ENCODE measurements around the gene CLPTM1L.

CLPTM1L gene

GRCh38 chr5:1383886-1384401, 39.0 kb upstream of the CLPTM1L start:
- peaks cover 5% of the 10 kb centered on the region; the same call in 1 of the 2 replicates for H3K4me1 ChIP-seq (ENCODE audit: control insufficient read depth, insufficient read depth, low read length)
- CTCF ChIA-PET, result interaction anchor here (1.2 kb wide), 1 partner anchor 25 kb away, joined by 3 read pairs; no protein-coding TSS in a partner anchor
- TF ChIP-seq ZNF514 (tag by site-specific recombination; IDR thresholded peaks at IDR 0.05), result no peak
- POLR2A ChIA-PET, result no interaction called here
- H3K9me3 ChIP-seq (ENCODE audit: control insufficient read depth, insufficient read depth, low read depth, low read length), result no peaks in the 10 kb centered on the region
- no peaks in the 10 kb centered on the region for H3K36me3 ChIP-seq (ENCODE audit: control insufficient read depth in 2 of 2, insufficient read depth in 1 of 2, low read length in 2 of 2)
- H3K4me3 ChIP-seq (ENCODE audit: low read depth, low read length), result no peak overlapping the region
- no peak overlapping the region for H3K27ac ChIP-seq (ENCODE audit: extremely low read depth, low read depth, low read length)

GRCh38 chr5:1383344-1383743, 38.4 kb upstream of the CLPTM1L start:
- CTCF ChIA-PET, result interaction anchor here (1.2 kb wide), 1 partner anchor 25 kb away, joined by 3 read pairs; no protein-coding TSS in a partner anchor
- Histone ChIP-seq H3K4me3 (ENCODE audit: low read depth, low read length) (no peak overlapping the region), H3K4me1 (ENCODE audit: control insufficient read depth, insufficient read depth, low read length) (peaks cover 5% of the 10 kb centered on the region; the same call in 1 of the 2 replicates), H3K9me3 (ENCODE audit: control insufficient read depth, insufficient read depth, low read depth, low read length) (no peaks in the 10 kb centered on the region), H3K27ac (ENCODE audit: extremely low read depth, low read depth, low read length) (no peak overlapping the region), H3K36me3 (ENCODE audit: control insufficient read depth in 2 of 2, insufficient read depth in 1 of 2, low read length in 2 of 2) (no peaks in the 10 kb centered on the region)
- POLR2A ChIA-PET, result no interaction called here
- no peak for TF ChIP-seq ZNF513 (tag by site-specific recombination; IDR thresholded peaks at IDR 0.05)
- no peak for TF ChIP-seq ZNF133 (tag by site-specific recombination; IDR thresholded peaks at IDR 0.05)
- no peak for TF ChIP-seq ZNF529 (tag by site-specific recombination; IDR thresholded peaks at IDR 0.05; ENCODE audit: insufficient replicate concordance)
- no peak for TF ChIP-seq ZXDB (tag by site-specific recombination; IDR thresholded peaks at IDR 0.05)
- no peak for TF ChIP-seq KLF17 (tag by site-specific recombination; IDR thresholded peaks at IDR 0.05)
- TF ChIP-seq KLF7 (tag by site-specific recombination; IDR thresholded peaks at IDR 0.05; ENCODE audit: borderline replicate concordance), result no peak
- TF ChIP-seq OVOL3 (tag by site-specific recombination; IDR thresholded peaks at IDR 0.05), result no peak
- TF ChIP-seq HOXA7 (CRISPR knock-in tag; IDR thresholded peaks at IDR 0.05; ENCODE audit: borderline replicate concordance), result no peak
- no peak for TF ChIP-seq FEZF1 (tag by site-specific recombination; IDR thresholded peaks at IDR 0.05)
- TF ChIP-seq ZNF10 (tag by site-specific recombination; IDR thresholded peaks at IDR 0.05), result no peak
- TF ChIP-seq ZEB2 (tag by site-specific recombination; IDR thresholded peaks at IDR 0.05), result no peak

- POLR2A ChIA-PET, result no interaction called here
- Histone ChIP-seq H3K36me3 (ENCODE audit: control insufficient read depth in 2 of 2, insufficient read depth in 1 of 2, low read length in 2 of 2) (no peaks in the 10 kb centered on the region), H3K4me1 (ENCODE audit: control insufficient read depth, insufficient read depth, low read length) (peaks cover 5% of the 10 kb centered on the region; the same call in 1 of the 2 replicates), H3K4me3 (ENCODE audit: low read depth, low read length) (no peak overlapping the region), H3K27ac (ENCODE audit: extremely low read depth, low read depth, low read length) (no peak overlapping the region), H3K9me3 (ENCODE audit: control insufficient read depth, insufficient read depth, low read depth, low read length) (no peaks in the 10 kb centered on the region)
- CTCF ChIA-PET, result interaction anchor here (0.7 to 1.4 kb wide), 2 partner anchors 38 to 258 kb away, joined by 3 to 4 read pairs; no protein-coding TSS in a partner anchor
- TF ChIP-seq ZSCAN16 (tag by site-specific recombination; IDR thresholded peaks at IDR 0.05) (no peak), SALL2 (tag by site-specific recombination; IDR thresholded peaks at IDR 0.05; ENCODE audit: borderline replicate concordance) (no peak), ZNF426 (tag by site-specific recombination; IDR thresholded peaks at IDR 0.05) (no peak), HIC1 (tag by site-specific recombination; IDR thresholded peaks at IDR 0.05) (no peak), ZNF155 (tag by site-specific recombination; IDR thresholded peaks at IDR 0.05) (no peak), PRDM6 (tag by site-specific recombination; IDR thresholded peaks at IDR 0.05) (no peak), ZNF549 (tag by site-specific recombination; IDR thresholded peaks at IDR 0.05) (no peak), GLIS2 (tag by site-specific recombination; IDR thresholded peaks at IDR 0.05) (no peak), ZSCAN5A (tag by site-specific recombination; IDR thresholded peaks at IDR 0.05) (no peak), BCL11A (tag by site-specific recombination; IDR thresholded peaks at IDR 0.05; ENCODE audit: low read depth) (no peak), ZNF221 (tag by site-specific recombination; IDR thresholded peaks at IDR 0.05; ENCODE audit: borderline replicate concordance) (no peak), ZNF791 (tag by site-specific recombination; IDR thresholded peaks at IDR 0.05) (no peak)
Measured at GRCh38 chr5:1382248-1382700, 37.4 kb upstream of the CLPTM1L start.

Measured in HEK293 (cell line).